Amniotic stem cell (primary cell): ENCODE data around the gene PRRT1.
"Not testable (repeated sequence)": the region's sequence is repeated elsewhere in the genome, so short reads cannot be mapped to it uniquely, and the experiment has no call there.

Experiments
- DNase-seq: peaks from one replicate; lab custom pipeline; 2025; lab: John Stamatoyannopoulos, UW

PRRT1 gene

GRCh38 chr6:32149932-32150870, 1.5 kb downstream of the PRRT1 start:
- no peak for DNase-seq

GRCh38 chr6:32149092-32149755, 2.5 kb downstream of the PRRT1 start:
- DNase-seq, result no peak

GRCh38 chr6:32148289-32149091, 3.2 kb downstream of the PRRT1 start:
- no peak for DNase-seq

- DNase-seq, result no peak
Measured at GRCh38 chr6:32147401-32148132, 4.2 kb downstream of the PRRT1 start.

GRCh38 chr6:32146687-32147086, 5.1 kb downstream of the PRRT1 start:
- DNase-seq, result no peak

GRCh38 chr6:32146287-32146686, 5.5 kb downstream of the PRRT1 start:
- DNase-seq, result no peak

- DNase-seq, result not testable (repeated sequence)
Measured at GRCh38 chr6:32144238-32144637, 7.5 kb downstream of the PRRT1 start.

- DNase-seq, result no peak
Measured at GRCh38 chr6:32140420-32141046, 11.2 kb downstream of the PRRT1 start.

GRCh38 chr6:32139590-32139989, 12.1 kb downstream of the PRRT1 start:
- no peak for DNase-seq

GRCh38 chr6:32137454-32137853, 14.3 kb downstream of the PRRT1 start:
- DNase-seq, result no peak

- peak; percentile 4 for DNase-seq
Measured at GRCh38 chr6:32133786-32134185, 18.0 kb downstream of the PRRT1 start.

GRCh38 chr6:32132110-32132509, 19.6 kb downstream of the PRRT1 start:
- no peak for DNase-seq

GRCh38 chr6:32131439-32131948, 20.2 kb downstream of the PRRT1 start:
- no peak for DNase-seq

- no peak for DNase-seq
Measured at GRCh38 chr6:32129297-32130088, 22.2 kb downstream of the PRRT1 start.

- no peak for DNase-seq
Measured at GRCh38 chr6:32128751-32129296, 22.9 kb downstream of the PRRT1 start.

- DNase-seq, result peak; percentile 98
Measured at GRCh38 chr6:32127717-32128592, 23.8 kb downstream of the PRRT1 start, which contains the start of gene ATF6B. Gene ATF6B (minus strand): TSS chr6:32128246. CDS start chr6:32128207, 39 bp downstream.

GRCh38 chr6:32127409-32127716, 24.4 kb downstream of the PRRT1 start:
- no peak for DNase-seq

- DNase-seq, result no peak
Measured at GRCh38 chr6:32126880-32127279, 24.9 kb downstream of the PRRT1 start.

- no peak for DNase-seq
Measured at GRCh38 chr6:32123681-32124080, 28.1 kb downstream of the PRRT1 start.
